GM20000 (cell line): ENCODE data around the gene MTMR11.

Source experiments
- DNase-seq: peaks from one replicate; pipeline ENCODE4 v3.0.0; 2012; ENCODE audit warnings: low spot score
- CTCF ChIP-seq: IDR thresholded peaks from 2 replicates; pipeline ENCODE4 v1.5.1; 2012; ENCODE audit warnings: mild to moderate bottlenecking, control low read depth; ENCODE audit errors: extremely low read depth, missing control alignments

The MTMR11 gene

GRCh38 chr1:149915429-149916192 is 21.1 kb downstream of the MTMR11 start:
- no peak for DNase-seq
- no peak for TF ChIP-seq CTCF

- TF ChIP-seq CTCF, result no peak
- DNase-seq, result no peak
Observed at GRCh38 chr1:149914545-149914944, 22.1 kb downstream of the MTMR11 start.

- DNase-seq, result no peak
Observed at GRCh38 chr1:149906570-149907075, 30.1 kb downstream of the MTMR11 start.

GRCh38 chr1:149903836-149904491 is 32.7 kb downstream of the MTMR11 start:
- no peak for DNase-seq
- TF ChIP-seq CTCF, result no peak

More at GRCh38 chr1:149906570-149907075, 30.1 kb downstream of the MTMR11 start:
- no peak for TF ChIP-seq CTCF

- DNase-seq, result peak; percentile 94
- TF ChIP-seq CTCF, result no peak
Observed at GRCh38 chr1:149899460-149900284, 37.0 kb downstream of the MTMR11 start, which contains the start of gene BOLA1. Gene BOLA1 (plus strand): TSS chr1:149899568. CDS start chr1:149900060, 492 bp downstream.

GRCh38 chr1:149896575-149896974 is 40.1 kb downstream of the MTMR11 start:
- TF ChIP-seq CTCF, result no peak
- no peak for DNase-seq
